Hepatocyte (in vitro differentiated cells): Measurements from ENCODE around the gene NCBP2.

Source experiments
- CTCF ChIP-seq: fragments of 200-600 bp; sonication (generic); IDR thresholded peaks from 2 replicates; pipeline ENCODE4 v1.5.1; 2016; ENCODE audit warnings: antibody characterized with exemption, mild to moderate bottlenecking; ENCODE audit not compliant: poor library complexity
- EZH2 ChIP-seq: fragments of 200-600 bp; sonication (generic); IDR thresholded peaks from 2 replicates; pipeline ENCODE4 v1.6.1; 2016; ENCODE audit warnings: antibody characterized with exemption, mild to moderate bottlenecking, borderline replicate concordance
- EZH2phosphoT487 ChIP-seq: fragments of 200-600 bp; sonication (generic); IDR thresholded peaks from one replicate; pipeline ENCODE4 v1.6.1; 2018; ENCODE audit warnings: antibody characterized with exemption, mild to moderate bottlenecking, low read depth, moderate library complexity; ENCODE audit not compliant: unreplicated experiment, severe bottlenecking

- TF ChIP-seq CTCF: no peak
- no peak for TF ChIP-seq EZH2
- no peak for TF ChIP-seq EZH2phosphoT487
Observed at GRCh38 chr3:196903740-196904139, 38.6 kb downstream of the NCBP2 start.
